Stimulated activated CD8-positive, alpha-beta memory T cell treated with anti-CD3 and anti-CD28 coated beads, Interleukin-7, amount 100 ng/mL, for 48 hours (primary cell): ENCODE results near the gene SUN1.
A peak's percentile ranks its signal among the peaks of the same experiment; 100 is the strongest.
"Not testable (repeated sequence)": the region's sequence is repeated elsewhere in the genome, so short reads cannot be mapped to it uniquely, and the experiment has no call there.

Experiments
- DNase-seq, 2 donors: peaks; one replicate each; pipeline ENCODE4 v3.0.0-alpha.2; 2020; ENCODE audit warnings: low read depth in 1 of 2; ENCODE audit errors: extremely low read depth in 1 of 2

Gene SUN1

DNA sequence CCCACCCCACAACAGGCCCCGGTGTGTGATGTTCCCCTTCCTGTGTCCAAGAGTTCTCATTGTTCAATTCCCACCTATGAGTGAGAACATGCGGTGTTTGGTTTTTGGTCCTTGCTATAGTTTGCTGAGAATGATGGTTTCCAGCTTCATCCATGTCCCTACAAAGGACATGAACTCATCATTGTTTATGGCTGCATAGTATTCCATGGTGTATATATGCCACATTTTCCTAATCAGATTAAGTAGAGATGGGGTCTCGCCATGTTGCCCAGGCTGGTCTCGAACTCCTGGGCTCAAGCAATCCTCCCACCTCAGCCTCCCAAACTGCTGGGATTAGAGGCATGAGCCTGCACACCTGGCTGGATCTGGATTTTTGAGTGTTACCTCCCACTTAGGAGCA lies 28.5 kb upstream of the SUN1 start:
- DNase-seq = not testable (repeated sequence)

DNA sequence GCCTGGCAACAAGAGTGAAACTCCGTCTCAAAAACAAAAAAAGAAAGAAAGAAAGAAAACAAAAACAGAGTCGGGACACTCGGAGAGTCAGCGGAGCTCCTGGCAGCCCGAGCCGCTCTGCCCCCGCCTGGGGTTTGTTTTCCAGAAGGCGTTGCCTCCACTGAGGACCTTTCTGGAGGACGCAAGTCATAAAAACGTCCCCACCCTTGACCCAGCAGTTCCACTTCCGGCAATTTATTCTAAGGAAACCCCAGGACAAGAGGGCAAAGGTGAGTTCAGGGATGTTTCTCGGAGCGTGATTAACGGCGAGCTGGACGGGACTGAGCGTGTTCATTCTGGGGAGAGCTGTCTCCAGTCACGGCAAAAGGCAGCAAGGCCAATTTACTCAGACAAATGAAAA lies 27.0 kb upstream of the SUN1 start:
- DNase-seq = no peak

DNA sequence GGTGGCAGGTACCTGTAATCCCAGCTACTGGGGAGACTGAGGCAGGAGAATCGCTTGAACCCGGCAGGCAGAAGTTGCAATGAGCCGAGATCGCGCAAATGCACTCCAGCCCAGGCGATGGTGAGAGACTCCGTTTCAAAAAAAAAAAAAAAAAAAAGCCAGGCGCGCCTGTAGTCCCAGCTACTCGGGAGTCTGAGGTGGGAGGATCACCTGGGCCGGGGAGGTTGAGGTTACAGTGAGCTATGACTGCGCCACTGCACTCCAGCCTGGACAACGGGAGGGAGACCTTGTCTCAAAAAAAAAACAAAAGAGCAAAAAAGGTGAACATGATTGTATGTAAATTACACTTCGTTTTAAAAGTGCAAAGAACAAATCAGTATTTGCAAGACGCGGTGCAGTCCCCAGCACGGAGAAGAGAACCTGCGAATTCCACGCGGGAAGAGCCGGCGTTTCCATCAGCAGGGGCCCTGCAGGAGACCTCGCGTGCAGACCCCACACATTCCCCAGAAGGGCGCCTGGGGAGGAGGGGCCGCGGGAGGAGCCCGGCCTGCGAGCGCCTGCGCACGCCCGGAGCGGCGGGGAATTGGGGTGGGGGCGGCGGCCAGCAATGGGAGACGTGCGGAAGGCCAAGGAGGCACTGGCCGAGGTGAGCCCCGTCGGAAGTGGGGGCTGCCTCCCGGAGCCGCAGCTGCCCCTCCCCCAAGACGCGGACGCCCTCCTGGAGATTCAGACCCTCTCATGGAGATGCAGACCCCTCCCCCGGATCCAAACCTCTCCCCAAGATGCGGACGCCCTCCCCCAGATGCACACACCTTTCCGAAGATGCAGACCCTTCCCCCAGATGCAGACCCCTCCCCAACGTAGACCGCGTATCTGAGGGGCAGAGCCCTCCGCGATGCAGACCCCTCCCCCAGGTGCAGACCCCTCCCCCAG lies 16.7 kb upstream of the SUN1 start:
- DNase-seq = no peak

DNA sequence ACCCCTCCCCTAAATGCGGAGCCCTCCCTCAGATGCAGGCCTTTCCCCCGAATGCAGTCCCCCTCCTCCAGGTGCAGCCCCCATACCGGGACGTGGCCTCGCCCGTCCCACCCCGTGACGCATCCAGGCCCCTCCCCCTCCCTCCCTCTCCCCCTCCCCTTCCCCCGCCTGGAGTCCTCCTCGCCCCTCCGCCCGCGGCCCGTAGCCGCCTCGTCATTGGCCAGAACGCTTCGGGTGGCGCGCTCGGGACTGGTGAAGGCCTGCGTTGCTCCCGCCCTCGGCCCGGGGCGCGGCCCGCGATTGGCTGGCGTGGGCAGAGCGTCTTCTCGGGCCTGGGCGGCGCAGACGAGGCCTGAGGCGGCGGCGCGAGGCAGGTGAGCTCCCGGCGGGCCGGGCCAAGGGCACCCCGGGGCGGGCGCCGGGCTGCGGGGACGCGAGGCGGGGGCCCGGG lies 16.0 kb upstream of the SUN1 start:
- DNase-seq = peak; percentile 92 to 95

DNA sequence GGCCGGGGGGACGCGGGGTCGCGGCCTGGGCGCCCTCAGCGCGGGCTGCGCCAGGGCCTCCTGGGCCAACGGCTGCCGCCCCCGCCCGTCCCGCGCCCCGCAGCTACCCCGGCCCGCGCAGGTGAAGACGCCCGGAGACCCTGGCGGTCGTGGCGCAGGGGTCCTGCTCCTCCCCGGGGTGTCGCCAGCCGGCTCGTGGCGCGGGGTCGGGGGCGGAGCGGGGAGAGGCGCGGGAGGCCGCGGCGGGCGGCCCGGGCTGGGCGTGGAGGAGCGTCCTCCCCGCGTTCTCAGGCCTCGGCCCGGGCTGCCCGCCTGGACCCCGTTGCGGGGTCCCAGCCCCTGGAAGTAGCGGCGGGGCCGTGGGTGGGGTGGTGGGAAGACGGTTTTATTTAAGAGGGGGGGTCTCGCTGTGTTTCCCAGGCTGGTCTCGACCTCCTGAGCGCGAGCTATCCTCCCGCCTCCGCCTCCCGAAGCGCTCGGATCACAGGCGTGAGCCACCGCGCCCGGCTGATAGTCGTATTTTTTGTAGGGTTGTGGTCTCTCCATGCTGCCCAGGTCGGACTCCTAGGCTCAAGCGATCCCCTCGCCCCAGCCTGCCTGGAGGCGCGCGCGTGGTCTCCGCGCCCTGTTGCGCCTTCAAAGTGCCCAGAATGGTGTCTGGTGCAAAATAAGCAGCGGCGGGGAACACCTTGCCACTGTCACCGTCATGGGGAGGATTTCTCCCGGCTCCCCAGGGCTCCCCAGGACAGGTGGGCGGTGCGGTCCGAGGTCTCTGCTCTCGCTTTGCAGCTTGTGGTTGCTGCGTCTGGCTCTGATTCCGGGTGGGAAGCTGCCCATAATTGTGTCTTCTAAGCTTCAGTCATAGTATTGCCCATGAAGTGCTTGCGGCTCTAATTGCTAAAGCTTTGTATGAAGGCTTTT lies 15.3 kb upstream of the SUN1 start:
- DNase-seq = peak; percentile 43 to 47

DNA sequence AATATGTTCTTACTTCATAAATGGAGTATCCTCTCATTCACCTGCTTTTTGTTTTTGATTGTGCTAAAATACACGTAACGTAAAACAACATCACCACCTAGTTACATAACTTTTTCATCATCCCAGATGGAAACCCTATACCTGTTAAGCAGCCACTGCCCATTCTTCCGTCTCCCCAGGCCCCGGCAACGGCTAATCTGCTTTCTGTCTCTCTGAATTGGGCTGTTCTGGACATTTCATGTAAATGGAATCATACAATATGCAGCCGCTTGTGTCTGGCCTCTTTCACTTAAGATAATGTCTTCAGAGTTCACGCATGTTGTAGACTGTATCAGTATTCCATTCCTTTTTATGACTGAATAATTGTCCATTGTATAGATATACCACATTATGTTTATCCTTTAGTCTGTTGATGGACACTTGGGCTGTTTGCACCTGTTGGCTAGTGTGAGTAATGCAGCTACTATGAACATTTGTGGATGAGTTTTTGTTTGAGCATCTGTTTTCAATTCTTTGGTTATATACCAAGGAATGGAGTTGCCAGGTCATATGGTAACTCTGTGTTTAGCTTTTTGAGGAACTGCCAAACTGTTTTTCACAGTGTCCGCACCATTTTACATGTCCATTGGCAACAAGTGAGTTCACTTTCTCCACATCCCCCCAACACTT lies 14.1 kb upstream of the SUN1 start:
- no peak for DNase-seq

DNA sequence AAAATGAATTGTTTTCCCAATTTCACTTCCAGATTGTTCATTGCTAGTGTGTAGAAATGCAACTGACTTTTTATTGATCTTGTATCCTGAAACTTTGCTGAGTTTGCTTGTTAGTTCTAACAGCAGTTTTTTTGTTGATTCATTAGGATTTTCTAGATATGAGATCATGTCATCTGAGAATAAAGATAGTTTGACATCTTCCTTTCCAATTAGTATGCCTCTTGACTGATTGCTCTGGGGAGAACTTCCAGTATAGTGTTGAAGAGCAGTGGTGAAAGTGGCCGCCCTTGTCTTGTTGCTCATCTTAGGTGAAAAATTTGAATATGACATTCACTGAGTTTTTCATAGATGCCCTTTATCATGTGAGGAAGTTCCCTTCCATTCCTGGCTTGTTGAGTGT lies 11.9 kb upstream of the SUN1 start:
- DNase-seq = no peak

DNA sequence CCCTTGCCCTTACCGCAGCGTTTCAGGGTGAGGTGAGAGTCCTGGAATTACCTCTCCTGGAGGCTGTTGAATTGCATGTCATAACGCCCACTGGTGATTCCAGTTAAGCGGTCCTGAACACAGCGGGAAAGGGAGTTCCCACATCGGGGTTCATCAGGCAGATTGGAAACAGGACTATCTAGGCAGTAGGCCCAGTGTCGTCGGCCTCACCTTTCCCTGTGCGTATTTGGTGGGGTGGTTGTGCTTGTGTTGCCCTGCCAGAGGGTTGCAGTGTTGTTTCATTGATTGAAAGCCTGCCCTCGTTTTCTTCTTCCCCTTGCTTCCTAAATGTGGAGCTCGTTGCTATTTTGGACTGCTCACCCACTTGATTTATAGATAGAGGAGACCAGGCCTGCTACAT lies 10.6 kb upstream of the SUN1 start:
- no peak for DNase-seq

DNA sequence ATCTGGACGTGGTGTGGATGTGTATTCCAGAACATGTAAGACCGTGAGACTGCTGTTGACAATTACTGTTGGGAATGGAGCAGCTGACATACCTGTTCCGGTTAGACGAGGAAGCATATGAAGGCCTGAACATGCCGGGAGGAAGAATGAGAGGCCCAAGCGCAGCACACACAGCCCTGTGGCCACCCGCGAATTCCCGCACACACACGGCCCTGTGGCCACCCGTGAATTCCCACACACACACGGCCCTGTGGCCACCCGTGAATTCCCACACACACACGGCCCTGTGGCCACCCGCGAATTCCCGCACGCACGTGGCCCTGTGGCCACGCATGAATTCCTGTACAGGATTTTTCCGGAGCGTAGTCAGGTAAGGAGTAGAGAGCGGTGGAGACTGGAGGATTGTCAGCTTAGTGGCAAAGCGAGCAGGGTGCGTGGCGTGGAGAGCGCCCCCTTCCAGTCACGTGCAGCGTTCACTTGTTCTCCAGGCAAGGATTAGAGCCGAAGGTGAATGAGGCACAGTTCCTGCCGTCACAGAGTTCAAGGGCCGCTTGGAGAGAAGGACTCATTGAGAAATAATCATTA lies 9.5 kb upstream of the SUN1 start:
- no peak for DNase-seq

DNA sequence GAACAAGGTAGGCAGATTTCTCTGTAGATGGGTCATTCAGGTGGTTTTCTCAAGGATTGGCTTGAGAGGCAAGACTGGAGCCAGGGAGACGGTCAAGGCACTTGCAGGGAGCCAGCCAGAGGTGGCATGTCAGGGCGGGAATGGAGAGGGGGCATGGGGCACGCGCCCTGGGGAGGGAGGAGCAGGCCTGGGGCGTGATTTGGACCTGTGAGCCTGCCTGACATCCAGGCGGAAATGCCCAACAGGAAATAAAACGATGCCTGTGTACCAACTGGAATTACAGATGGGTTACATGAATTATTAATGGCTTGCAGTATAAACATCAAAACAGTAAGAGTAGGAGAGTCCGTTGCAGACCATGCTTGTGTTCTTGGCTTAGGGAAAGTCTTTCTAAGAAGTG lies 8.6 kb upstream of the SUN1 start:
- no peak for DNase-seq

DNA sequence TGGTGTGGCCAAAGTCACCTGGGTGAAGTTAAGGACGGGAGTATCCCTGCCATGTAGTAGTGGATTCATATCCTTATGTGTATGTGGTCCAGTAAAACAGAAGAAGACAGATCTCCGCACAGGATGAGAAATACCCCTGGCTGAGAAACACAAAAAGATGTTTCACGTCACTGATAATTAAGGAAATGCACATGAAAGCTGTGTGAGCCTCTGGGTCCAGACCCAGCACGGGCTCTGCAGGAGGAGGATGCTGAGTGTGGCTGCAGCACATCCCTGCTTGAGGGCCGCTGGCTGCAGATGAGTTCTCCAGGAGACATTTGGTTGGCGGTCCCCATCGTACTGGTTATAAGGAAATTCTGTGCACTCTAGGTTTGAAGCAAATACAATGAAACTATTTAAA lies 8.2 kb upstream of the SUN1 start:
- no peak for DNase-seq

DNA sequence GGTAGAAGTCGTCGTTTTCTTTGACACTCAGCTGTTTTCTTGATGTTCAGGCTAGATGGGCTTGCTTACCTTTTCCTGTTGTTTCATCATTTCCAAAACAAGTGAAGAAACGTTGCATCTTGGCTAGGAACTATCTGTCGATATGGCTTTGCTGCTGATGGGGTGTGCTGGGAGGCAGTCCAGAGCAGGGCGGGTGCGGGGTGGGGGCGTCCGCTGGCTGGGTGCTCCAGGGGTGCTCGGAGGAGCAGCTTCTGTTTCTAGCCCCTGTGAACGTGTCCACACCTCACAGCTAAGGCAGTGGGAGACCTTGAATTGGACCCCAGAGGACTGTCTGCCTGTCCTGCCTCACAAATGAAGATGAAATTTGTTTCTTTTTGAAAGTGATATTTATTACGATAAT lies 7.6 kb upstream of the SUN1 start:
- no peak for DNase-seq

DNA sequence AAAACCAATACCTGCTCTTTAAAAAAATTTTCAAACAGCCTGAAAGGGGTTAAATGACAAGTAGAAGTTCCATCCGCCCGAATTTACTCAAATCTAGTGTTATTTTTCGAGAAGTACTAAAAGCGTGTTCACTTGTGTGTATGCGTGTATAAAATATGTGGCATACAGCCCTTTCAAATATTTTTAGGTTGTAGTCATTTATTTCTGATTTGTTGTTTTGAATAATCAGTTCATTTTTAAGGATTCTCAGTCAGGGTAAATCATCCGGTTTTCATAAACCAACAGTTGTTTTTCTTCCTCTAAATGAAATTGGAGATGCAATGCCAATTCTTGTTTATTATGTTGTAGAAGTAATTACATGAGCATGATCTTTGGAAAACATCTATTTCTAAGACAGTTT lies 6.9 kb upstream of the SUN1 start:
- DNase-seq = no peak

DNA sequence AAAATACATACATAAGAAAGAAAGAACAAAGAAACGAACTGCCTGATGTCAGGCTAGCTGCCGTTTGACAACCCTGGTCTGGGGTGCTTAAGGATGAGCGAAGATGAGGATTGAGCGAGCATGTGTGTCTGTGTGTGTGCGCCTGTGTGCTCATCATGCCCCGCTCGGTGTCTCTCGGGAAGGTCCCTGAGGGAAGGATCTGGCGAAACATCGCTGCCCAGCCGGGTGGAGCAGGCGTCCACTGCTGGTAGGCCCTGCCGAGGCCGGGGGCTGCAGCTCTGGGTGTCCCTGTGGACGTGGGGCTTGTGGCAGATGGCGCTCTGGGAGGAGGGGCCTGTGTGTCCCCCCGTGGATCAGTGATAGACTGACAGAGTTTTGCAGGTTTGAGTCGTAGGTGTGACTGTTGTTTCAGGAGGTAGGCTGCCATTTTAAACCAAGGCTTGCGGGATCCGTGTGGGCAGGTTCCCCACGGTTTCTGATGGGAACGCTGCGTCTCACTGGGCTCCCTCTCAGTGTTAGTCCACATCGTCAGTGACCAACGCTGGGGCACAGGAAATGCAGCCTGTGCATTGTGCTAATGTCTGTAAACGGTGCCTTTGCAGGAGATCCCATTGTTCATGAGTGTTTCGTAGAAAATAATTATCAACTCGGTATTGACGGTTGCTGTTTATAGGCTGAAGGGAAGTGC lies 5.9 kb upstream of the SUN1 start:
- DNase-seq = no peak

DNA sequence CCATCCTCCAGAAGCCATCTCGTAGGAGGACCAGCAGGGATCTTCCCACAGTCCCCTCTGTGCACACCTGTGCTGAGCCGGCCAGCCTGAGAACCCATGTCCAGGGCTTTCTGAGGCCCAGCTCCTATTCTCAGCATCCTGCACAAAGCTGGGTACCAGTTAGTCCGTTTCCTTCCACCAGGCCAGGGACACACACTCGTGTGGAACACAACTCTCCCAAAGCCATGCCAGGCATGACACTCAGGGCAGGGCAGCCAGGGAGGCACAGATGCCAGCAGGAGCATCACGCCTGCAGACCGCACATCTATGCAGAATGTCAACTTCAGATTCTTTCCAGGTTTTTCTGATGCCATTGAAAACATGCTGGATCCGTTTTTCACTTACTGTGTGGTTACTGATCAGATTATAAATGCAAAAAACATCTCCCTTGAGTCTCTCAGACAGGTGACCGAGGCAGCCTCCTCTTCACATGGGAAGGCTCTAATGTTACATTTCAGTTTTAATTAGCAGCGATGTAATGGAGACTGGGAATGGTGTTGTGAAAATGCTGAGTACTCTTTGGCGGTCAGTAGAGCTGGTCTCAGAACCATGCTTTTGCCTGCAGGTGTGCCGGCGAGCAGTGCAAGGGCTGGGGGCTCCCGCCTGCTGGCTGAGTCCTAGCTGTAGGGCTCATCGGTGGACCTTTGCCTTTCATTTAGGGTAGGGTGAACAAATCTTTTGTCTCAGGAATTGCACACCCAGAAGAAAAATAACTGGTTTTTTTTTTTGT lies 3.3 kb upstream of the SUN1 start:
- no peak for DNase-seq

DNA sequence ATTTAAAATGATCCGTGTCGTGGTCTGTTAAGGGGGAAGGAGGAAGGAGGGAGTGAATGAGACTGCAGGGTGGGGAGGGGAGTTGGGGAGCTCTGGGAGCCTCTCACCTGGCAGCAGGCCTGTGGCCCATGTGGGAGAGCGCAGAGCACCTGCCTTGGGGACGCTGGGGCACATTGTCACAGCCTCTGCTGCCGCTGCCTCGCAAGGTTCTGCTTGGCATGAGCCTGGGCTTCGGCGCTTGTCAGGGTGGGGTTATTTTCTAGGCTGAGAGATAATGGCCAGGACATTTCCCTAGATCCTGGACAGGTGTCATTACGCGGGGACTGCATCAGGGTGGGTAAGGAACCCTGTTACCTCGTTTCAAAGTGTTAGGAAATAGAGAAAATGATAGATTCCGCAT lies 2.2 kb upstream of the SUN1 start:
- DNase-seq = no peak

DNA sequence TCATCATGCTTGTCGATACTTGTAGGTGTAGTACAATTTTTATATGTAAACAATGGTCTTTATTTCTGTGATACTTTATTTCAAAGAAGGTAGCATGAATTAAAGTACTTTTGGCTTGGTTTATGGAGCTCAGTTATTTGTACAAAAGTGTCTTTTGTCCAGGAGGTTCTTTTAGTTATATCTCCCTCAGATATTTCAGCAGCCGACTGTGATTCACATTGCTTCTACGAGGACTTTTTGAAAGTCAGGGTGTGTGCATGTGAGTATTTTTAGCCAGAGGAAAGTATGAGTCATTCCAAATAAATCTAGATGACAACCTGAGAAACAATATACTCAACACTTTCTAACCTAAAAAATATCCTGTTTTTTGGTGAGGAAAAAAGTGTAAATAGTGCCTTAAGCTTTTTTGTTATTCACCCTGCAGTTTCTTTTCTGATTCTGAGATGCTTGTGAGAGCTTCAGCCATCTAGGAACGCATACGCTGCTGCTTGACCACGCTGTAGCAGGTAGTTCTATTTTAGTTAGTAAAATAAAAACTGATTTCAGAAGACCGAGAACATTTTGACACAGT lies 595 bp upstream of the SUN1 start:
- DNase-seq = no peak

DNA sequence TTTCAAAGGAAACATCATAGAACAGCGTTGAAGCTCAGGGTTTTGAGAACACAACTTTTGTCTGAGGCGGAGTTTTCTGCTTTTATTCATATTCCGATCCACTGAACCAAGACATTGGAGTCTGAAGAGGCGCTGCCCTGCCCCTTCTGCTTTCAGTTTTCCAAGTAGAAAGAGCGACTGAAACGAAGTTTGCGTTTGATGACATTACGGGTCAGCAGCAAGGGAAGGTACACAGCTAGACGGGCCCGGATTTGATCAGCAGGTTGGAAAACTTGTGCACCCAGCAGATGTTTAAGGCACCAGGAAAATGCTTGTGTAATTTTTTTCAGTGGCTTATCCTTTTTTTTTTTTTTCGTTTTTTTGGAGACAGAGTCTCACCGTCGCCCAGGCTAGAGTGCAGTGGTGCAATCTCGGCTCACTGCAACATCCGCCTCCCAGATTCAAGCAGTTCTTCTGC lies 720 bp downstream of the SUN1 start:
- DNase-seq = no peak

DNA sequence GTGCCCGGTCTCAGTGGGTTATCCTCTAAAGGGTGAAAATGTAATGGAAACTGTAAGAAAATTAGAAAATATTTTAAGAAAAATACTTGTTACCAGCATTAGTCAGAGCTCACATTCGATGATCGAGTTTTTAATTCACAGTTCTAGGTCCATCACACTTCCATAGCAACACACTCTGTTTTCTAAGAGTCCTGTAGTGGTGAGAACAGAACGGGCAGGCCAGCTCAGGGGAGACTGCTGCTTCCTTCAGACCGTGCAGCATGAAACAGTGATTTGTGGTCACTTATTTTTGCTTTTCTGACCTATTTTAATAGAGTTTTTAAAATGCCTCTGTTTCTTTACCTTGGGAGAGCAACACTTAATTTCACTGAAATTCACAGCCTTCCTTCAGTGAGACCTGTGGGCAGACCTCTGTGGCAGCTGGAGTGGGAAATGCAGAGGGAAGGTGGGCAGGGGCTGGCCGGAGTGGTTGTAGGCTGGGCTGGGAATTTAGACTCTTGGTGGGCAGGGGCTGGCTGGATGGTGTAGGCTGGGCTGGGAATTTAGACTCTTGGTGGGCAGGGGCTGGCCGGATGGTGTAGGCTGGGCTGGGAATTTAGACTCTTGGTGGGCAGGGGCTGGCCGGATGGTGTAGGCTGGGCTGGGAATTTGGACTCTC lies 1.5 kb downstream of the SUN1 start:
- no peak for DNase-seq
